B cell (primary cell): Measurements from ENCODE around the gene HMOX2. TPM values are rescaled to one million over a fixed set of nuclear protein-coding genes. Genes with fewer than 3 reads are reported as not detected.

Source experiments
- ATAC-seq: fragments of 200-7000 bp; cut with Tn5 transposase; one replicate; pipeline ENCODE4 v1.10.0; 2021; ENCODE audit warnings: low read depth, mild to moderate bottlenecking, moderate number of reproducible peaks, moderate library complexity
- CTCF ChIA-PET: fragments of 350-600 bp; sonication (Branson Sonifier 250); formaldehyde crosslinking; loops from one replicate; lab custom pipeline; 2021; ENCODE audit warnings: antibody characterized with exemption, inconsistent platforms; lab: Charles Lee
- POLR2A ChIA-PET: fragments of 350-600 bp; sonication (Branson Sonifier 250); formaldehyde crosslinking; loops from one replicate; lab custom pipeline; 2021; ENCODE audit warnings: antibody characterized with exemption; lab: Charles Lee
- DNase-seq: peaks from one replicate; pipeline ENCODE4 v3.0.0; 2013
- H2AFZ ChIP-seq: 2 replicates; pipeline ENCODE4 v1.6.1; 2012; ENCODE audit warnings: mild to moderate bottlenecking, low read depth, low read length; ENCODE audit not compliant: insufficient read depth, poor library complexity, severe bottlenecking
- H3K27ac ChIP-seq, 2 donors: 1 replicate in 1 of 2; 2 replicates in 1 of 2; pipeline ENCODE4 v1.5.1; 2012 to 2013; ENCODE audit warnings: low read length in 2 of 2, mild to moderate bottlenecking in 2 of 2, moderate library complexity in 1 of 2
- H3K27me3 ChIP-seq, 4 experiments: fragments of 200-600 bp in 1 of 4; sonication (generic) in 1 of 4; replicated peaks in 1 of 4; 1 replicate in 2 of 4; 2 replicates in 2 of 4; pipeline versions ENCODE4 v1.6.1 to v1.7.0; 2013 to 2016; ENCODE audit warnings: low read length in 3 of 4, mild to moderate bottlenecking in 2 of 4, mixed read lengths in 1 of 4, moderate library complexity in 1 of 4; ENCODE audit not compliant: insufficient read depth in 4 of 4, control insufficient read depth in 3 of 4; ENCODE audit errors: control extremely low read depth in 1 of 4
- H3K36me3 ChIP-seq, 2 experiments: replicated peaks in 1 of 2; 1 replicate in 1 of 2; 2 replicates in 1 of 2; pipeline versions ENCODE4 v1.6.1 to v1.7.1; 2013; ENCODE audit warnings: low read length in 1 of 2; ENCODE audit not compliant: insufficient read depth in 2 of 2, control insufficient read depth in 1 of 2; ENCODE audit errors: control extremely low read depth in 1 of 2, extremely low read depth in 1 of 2
- H3K4me1 ChIP-seq, 2 donors: fragments of 200-600 bp in 1 of 2; sonication (generic) in 1 of 2; 1 replicate in 1 of 2; 2 replicates in 1 of 2; pipeline versions ENCODE4 v1.5.1 to v1.6.1; 2013 to 2017; ENCODE audit warnings: low read length in 2 of 2; ENCODE audit not compliant: control insufficient read depth in 2 of 2, insufficient read depth in 2 of 2
- H3K4me2 ChIP-seq: replicated peaks from 2 replicates; pipeline ENCODE3; 2012; ENCODE audit warnings: mild to moderate bottlenecking, low read depth, low read length; ENCODE audit not compliant: poor library complexity, severe bottlenecking
- H3K4me3 ChIP-seq, 5 experiments: fragments of 200-600 bp in 1 of 5; sonication (generic) in 1 of 5; 1 replicate in 3 of 5; 2 replicates in 2 of 5; pipeline versions ENCODE4 v1.5.1 to v1.7.0; 2011 to 2016; ENCODE audit warnings: low read length in 4 of 5, mild to moderate bottlenecking in 4 of 5, low read depth in 2 of 5, control low read depth in 1 of 5, moderate library complexity in 1 of 5; ENCODE audit not compliant: insufficient read depth in 1 of 5; ENCODE audit errors: control extremely low read depth in 1 of 5, extremely low read depth in 1 of 5
- H3K79me2 ChIP-seq: fragments of 200-600 bp; sonication (generic); one replicate; pipeline ENCODE4 v1.6.0; 2016; ENCODE audit warnings: low read length; ENCODE audit not compliant: control insufficient read depth, insufficient read depth
- H3K9ac ChIP-seq: fragments of 200-600 bp; sonication (generic); 2 replicates; pipeline ENCODE4 v1.6.1; 2017; ENCODE audit warnings: mild to moderate bottlenecking, low read length, moderate library complexity
- H3K9me3 ChIP-seq, 3 donors: one replicate each; pipeline versions ENCODE4 v1.6.1 to v1.7.1; 2013; ENCODE audit warnings: low read length in 2 of 3; ENCODE audit not compliant: control insufficient read depth in 2 of 3, insufficient read depth in 1 of 3; ENCODE audit errors: control extremely low read depth in 1 of 3
- H4K20me1 ChIP-seq: 2 replicates; pipeline ENCODE4 v1.6.0; 2012; ENCODE audit warnings: mild to moderate bottlenecking, low read length; ENCODE audit not compliant: insufficient read depth, control insufficient read depth, poor library complexity, severe bottlenecking
- H3K27ac Mint-ChIP-seq: one replicate; pipeline ENCODE4 v1.8.0; 2021; ENCODE audit warnings: mixed read lengths
- H3K27me3 Mint-ChIP-seq: one replicate; pipeline ENCODE4 v1.8.0; 2021; ENCODE audit warnings: mixed read lengths
- H3K4me1 Mint-ChIP-seq: one replicate; pipeline ENCODE4 v1.8.0; 2021; ENCODE audit warnings: mixed read lengths
- H3K4me3 Mint-ChIP-seq: one replicate; pipeline ENCODE4 v1.8.0; 2021; ENCODE audit warnings: mixed read lengths
- H3K9me3 Mint-ChIP-seq: one replicate; pipeline ENCODE4 v1.8.0; 2022; ENCODE audit warnings: mixed read lengths; ENCODE audit not compliant: insufficient read depth
- CTCF ChIP-seq: fragments of 200-600 bp; IDR thresholded peaks from one replicate; pipeline ENCODE4 v1.8.0; 2022; ENCODE audit warnings: antibody characterized with exemption, mild to moderate bottlenecking
- EZH2 ChIP-seq: IDR thresholded peaks from 2 replicates; pipeline ENCODE4 v1.6.1; 2012; ENCODE audit warnings: borderline replicate concordance, low read depth, mild to moderate bottlenecking, moderate library complexity, low read length; ENCODE audit not compliant: insufficient read depth, poor library complexity, severe bottlenecking
- WGBS: methylation state at CpG from one replicate; pipeline ENCODE4 v1.1.5; 2013; ENCODE audit warnings: missing lambda C conversion rate; ENCODE audit not compliant: insufficient coverage; 5-methylcytosine and 5-hydroxymethylcytosine counted together
- intact Hi-C: fragments of 100-400 bp; cut with micrococcal nuclease; formaldehyde crosslinking; loops from one replicate; pipeline ENCODE4 v1.10.0; 2022
- polyA plus RNA-seq: library from polyadenylated mRNA; depleted of rRNA; stranded (reverse); fragments of >200 nt; gene quantifications from 2 replicates; pipeline ENCODE4 v1.2.3, GENCODE V29; 2012
- total RNA-seq, 2 donors: library from RNA; stranded (reverse); fragments of 120-200 nt in 1 of 2; gene quantifications; 1 replicate in 1 of 2; 2 replicates in 1 of 2; pipeline versions ENCODE4 v1.2.3 to v1.2.4, GENCODE V29; 2013 to 2022

The HMOX2 gene
- total and polyA plus RNA-seq, 2 donors (not counting 1 experiment from before 2014, with no cell fraction given): 36.5 to 39.0 TPM

- POLR2A ChIA-PET: no interaction called here
- Mint-ChIP-seq H3K9me3 (no peaks in the 10 kb centered on the region), H3K4me1 (no peaks in the 10 kb centered on the region), H3K4me3 (no peak overlapping the region), H3K27me3 (no peaks in the 10 kb centered on the region), H3K27ac (no peak overlapping the region)
- Histone ChIP-seq H3K27ac (no peak overlapping the region), H3K9ac (no peak overlapping the region), H3K9me3 (no peaks in the 10 kb centered on the region), H3K4me1 (no peaks in the 10 kb centered on the region), H3K27me3 (no peaks in the 10 kb centered on the region), H3K79me2 (peaks cover 44% of the 10 kb centered on the region), H3K4me2 (no peak overlapping the region), H4K20me1 (peaks cover 7% of the 10 kb centered on the region), H2AFZ (no peak overlapping the region), H3K36me3 (peaks cover 5 to 81% of the 10 kb centered on the region in 2 experiments), H3K4me3 (no peak overlapping the region)
- no peak for TF ChIP-seq EZH2
- no peak for TF ChIP-seq CTCF
- ATAC-seq (no peak), DNase-seq (no peak)
- WGBS: 100% methylated on average over 1 of the region's 4 CpGs
- CTCF ChIA-PET: no interaction called here
- intact Hi-C loops: no loop called here
Measured at GRCh38 chr16:4443986-4444385, 32.2 kb upstream of the HMOX2 start.

DNA sequence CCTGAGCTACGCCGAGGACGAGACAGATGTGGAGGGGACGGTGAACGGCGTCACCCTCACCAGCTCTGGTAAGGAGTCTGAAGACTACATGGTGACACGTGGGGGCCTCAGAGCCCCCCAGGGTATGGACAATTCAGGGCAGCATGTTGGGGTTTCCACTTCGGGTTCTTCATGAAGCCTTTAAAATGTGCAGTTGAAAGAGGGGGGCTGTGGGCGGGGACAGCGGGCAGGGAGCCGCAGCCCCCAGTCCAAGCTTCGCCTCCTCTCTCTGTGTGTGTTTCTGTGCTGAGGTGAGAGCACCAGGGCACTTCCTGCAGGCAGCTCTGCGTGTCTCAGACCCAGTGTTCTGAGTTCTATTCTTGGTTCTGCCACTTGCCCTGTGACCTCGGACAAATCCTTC lies 25.8 kb upstream of the HMOX2 start:
- Histone ChIP-seq H3K36me3 (peaks cover 2 to 77% of the 10 kb centered on the region in 2 experiments), H3K27me3 (no peaks in the 10 kb centered on the region), H3K79me2 (peaks cover 13% of the 10 kb centered on the region), H4K20me1 (no peaks in the 10 kb centered on the region), H3K4me1 (no peaks in the 10 kb centered on the region), H3K27ac (no peak overlapping the region), H2AFZ (no peak overlapping the region), H3K9ac (no peak overlapping the region), H3K4me2 (no peak overlapping the region), H3K9me3 (no peaks in the 10 kb centered on the region), H3K4me3 (no peak overlapping the region)
- H3K4me1 Mint-ChIP-seq: no peaks in the 10 kb centered on the region
- H3K4me3 Mint-ChIP-seq: no peak overlapping the region
- ChIA-PET POLR2A (no interaction called here), CTCF (interaction anchor here (0.6 kb wide), 1 partner anchor 21 kb away, joined by 3 read pairs; no protein-coding TSS in a partner anchor)
- no peak for ATAC-seq
- no peaks in the 10 kb centered on the region for H3K9me3 Mint-ChIP-seq
- intact Hi-C loops: no loop called here
- 96% methylated on average over 13 of the region's 14 CpGs for WGBS
- no peak for DNase-seq
- TF ChIP-seq EZH2: no peak
- no peak for TF ChIP-seq CTCF
- H3K27ac Mint-ChIP-seq: no peak overlapping the region
- no peaks in the 10 kb centered on the region for H3K27me3 Mint-ChIP-seq
